DND-41 (cell line): Measurements from ENCODE around the gene RUNX1.
"Not testable (repeated sequence)": the region's sequence is repeated elsewhere in the genome, so short reads cannot be mapped to it uniquely, and the experiment has no call there.

Experiments used
- ATAC-seq: fragments of 200-7000 bp; cut with Tn5 transposase; 3 replicates; pipeline ENCODE4 v1.9.1; 2021; ENCODE audit warnings: low read depth; ENCODE audit not compliant: insufficient read depth
- DNase-seq: peaks from one replicate; pipeline ENCODE4 v3.0.0-alpha.2; 2020
- H2AFZ ChIP-seq: 2 replicates; pipeline ENCODE4 v1.6.0; 2012; ENCODE audit warnings: low read depth, low read length
- H3K27ac ChIP-seq: 2 replicates; pipeline ENCODE4 v1.5.1; 2012; ENCODE audit warnings: low read length, inconsistent platforms
- H3K27me3 ChIP-seq: fragments of 200-600 bp; sonication (generic); 2 replicates; pipeline ENCODE4 v1.6.0; 2012; ENCODE audit warnings: low read length, mild to moderate bottlenecking, inconsistent platforms; ENCODE audit not compliant: insufficient read depth, poor library complexity
- H3K36me3 ChIP-seq: 2 replicates; pipeline ENCODE4 v1.5.1; 2012; ENCODE audit warnings: low read length, inconsistent platforms; ENCODE audit not compliant: insufficient read depth
- H3K4me1 ChIP-seq: 2 replicates; pipeline ENCODE4 v1.5.1; 2012; ENCODE audit warnings: mild to moderate bottlenecking, low read length; ENCODE audit not compliant: insufficient read depth
- H3K4me2 ChIP-seq: 2 replicates; pipeline ENCODE4 v1.6.0; 2012; ENCODE audit warnings: mild to moderate bottlenecking, moderate library complexity, low read length, inconsistent platforms; ENCODE audit not compliant: insufficient read depth
- H3K4me3 ChIP-seq, 2 experiments: fragments of 200-600 bp in 1 of 2; shearing (Covaris generic) in 1 of 2; 2 replicates each; pipeline ENCODE4 v1.5.1; 2012 to 2016; ENCODE audit warnings: inconsistent platforms in 2 of 2, low read length in 2 of 2, mild to moderate bottlenecking in 2 of 2, low read depth in 1 of 2, moderate library complexity in 1 of 2
- H3K79me2 ChIP-seq: 2 replicates; pipeline ENCODE4 v1.6.0; 2012; ENCODE audit warnings: low read length, inconsistent platforms; ENCODE audit not compliant: insufficient read depth
- H3K9ac ChIP-seq: 2 replicates; pipeline ENCODE4 v1.6.0; 2012; ENCODE audit warnings: low read depth, mild to moderate bottlenecking, inconsistent platforms, low read length, moderate library complexity
- H3K9me3 ChIP-seq: 2 replicates; pipeline ENCODE4 v1.5.1; 2012; ENCODE audit warnings: low read length, moderate library complexity, mild to moderate bottlenecking, inconsistent platforms; ENCODE audit not compliant: insufficient read depth, severe bottlenecking
- H4K20me1 ChIP-seq: 2 replicates; pipeline ENCODE4 v1.6.0; 2012; ENCODE audit warnings: low read length; ENCODE audit not compliant: insufficient read depth
- EZH2 ChIP-seq: IDR thresholded peaks from 3 replicates; pipeline ENCODE4 v1.6.1; 2012; ENCODE audit warnings: borderline replicate concordance, low read depth, mild to moderate bottlenecking, moderate library complexity, low read length, inconsistent platforms; ENCODE audit not compliant: severe bottlenecking
- TF ChIP-seq, protein P1 (sequence below): IDR thresholded peaks from 2 replicates; pipeline ENCODE4 v1.5.1; 2012; ENCODE audit warnings: borderline replicate concordance, low read length, moderate library complexity, mild to moderate bottlenecking; ENCODE audit not compliant: poor library complexity, severe bottlenecking; ENCODE audit errors: extremely low read depth

The RUNX1 gene

DNA sequence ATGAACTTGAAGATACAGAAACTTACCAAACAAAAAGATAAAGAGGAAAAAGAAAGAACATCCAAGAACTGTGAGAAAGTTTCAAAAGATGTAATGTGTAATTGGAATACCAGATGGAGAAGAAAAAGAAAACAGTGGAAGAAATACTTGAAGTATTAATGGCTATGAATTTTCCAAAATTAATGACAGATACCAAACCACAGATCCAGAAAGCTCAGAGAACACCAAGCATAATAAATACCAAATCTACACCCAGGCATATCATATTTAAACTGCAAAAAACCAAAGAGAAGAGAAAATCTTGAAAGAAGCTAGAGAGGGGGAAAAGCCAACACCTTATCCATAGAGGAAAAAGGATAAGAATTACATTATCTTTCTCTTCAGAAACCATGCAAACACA lies 243.9 kb downstream of the RUNX1 start:
- Histone ChIP-seq H3K27ac (no peak overlapping the region), H3K9ac (no peak overlapping the region), H4K20me1 (peaks cover 35% of the 10 kb centered on the region; the same call in 1 of the 2 replicates), H3K4me2 (no peak overlapping the region), H3K27me3 (no peaks in the 10 kb centered on the region), H3K9me3 (no peaks in the 10 kb centered on the region), H3K4me3 (no peak overlapping the region), H3K36me3 (peaks cover 89% of the 10 kb centered on the region), H3K4me1 (no peaks in the 10 kb centered on the region), H2AFZ (no peak overlapping the region), H3K79me2 (peaks cover 67% of the 10 kb centered on the region)
- no peak for ATAC-seq
- DNase-seq = no peak
- no peak for TF ChIP-seq EZH2
- TF ChIP-seq, protein P1, sequence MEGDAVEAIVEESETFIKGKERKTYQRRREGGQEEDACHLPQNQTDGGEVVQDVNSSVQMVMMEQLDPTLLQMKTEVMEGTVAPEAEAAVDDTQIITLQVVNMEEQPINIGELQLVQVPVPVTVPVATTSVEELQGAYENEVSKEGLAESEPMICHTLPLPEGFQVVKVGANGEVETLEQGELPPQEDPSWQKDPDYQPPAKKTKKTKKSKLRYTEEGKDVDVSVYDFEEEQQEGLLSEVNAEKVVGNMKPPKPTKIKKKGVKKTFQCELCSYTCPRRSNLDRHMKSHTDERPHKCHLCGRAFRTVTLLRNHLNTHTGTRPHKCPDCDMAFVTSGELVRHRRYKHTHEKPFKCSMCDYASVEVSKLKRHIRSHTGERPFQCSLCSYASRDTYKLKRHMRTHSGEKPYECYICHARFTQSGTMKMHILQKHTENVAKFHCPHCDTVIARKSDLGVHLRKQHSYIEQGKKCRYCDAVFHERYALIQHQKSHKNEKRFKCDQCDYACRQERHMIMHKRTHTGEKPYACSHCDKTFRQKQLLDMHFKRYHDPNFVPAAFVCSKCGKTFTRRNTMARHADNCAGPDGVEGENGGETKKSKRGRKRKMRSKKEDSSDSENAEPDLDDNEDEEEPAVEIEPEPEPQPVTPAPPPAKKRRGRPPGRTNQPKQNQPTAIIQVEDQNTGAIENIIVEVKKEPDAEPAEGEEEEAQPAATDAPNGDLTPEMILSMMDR = no peak

DNA sequence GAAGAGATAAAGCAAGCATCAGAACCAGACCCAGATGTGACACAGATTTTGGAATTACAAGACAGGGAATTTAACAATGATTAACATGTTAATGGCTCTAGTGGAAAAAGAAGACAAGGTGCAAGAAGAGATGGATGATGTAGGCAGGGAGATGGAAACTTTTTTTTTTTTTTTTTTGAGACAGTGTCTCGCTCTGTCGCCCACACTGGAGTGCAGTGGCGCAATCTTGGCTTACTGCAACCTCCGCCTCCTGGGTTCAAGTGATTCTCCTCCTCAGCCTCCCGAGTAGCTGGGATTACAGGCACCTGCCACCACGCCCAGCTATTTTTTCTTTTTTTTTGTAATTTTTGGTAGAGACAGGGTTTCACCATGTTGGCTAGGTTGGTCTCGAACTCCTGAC lies 244.5 kb downstream of the RUNX1 start:
- H3K9me3 ChIP-seq, H3K9ac ChIP-seq, DNase-seq, H3K4me3 ChIP-seq, H3K4me2 ChIP-seq, H2AFZ ChIP-seq, H3K27me3 ChIP-seq, H3K27ac ChIP-seq, H3K4me1 ChIP-seq, ATAC-seq: not testable (repeated sequence)
- Histone ChIP-seq H3K79me2 (peaks cover 64% of the 10 kb centered on the region), H4K20me1 (peaks cover 35% of the 10 kb centered on the region; the same call in 1 of the 2 replicates), H3K36me3 (peaks cover 89% of the 10 kb centered on the region)

DNA sequence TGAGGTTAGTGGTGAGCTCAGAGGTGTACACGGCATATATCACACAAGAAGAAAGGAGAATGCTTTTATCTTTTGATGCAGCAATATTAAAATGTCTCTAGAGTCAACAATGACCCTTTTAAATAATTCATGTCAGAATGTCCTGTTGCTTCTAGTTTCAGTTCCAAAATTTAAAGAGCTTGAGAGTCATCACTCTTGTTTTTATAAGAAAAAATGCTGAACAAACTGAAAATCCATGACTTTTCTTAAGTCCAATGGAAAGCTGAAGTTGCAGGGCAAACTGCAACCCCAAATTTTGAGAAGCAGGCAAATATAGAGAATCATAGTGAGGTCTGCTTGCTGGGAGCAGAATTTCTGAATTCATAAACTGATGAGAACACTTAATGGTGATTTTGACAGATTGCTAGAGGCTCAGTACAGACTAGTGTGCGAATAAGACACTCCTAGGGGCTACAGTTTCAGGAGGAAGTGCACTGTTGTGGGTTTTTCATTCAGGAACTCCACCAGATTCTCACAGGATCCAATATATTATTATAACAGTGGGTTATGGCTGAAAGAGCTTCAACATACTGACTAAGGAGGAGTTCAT lies 245.2 kb downstream of the RUNX1 start:
- H4K20me1 ChIP-seq = peaks cover 32% of the 10 kb centered on the region; the same call in 1 of the 2 replicates
- H3K4me3 ChIP-seq = no peak overlapping the region
- no peak overlapping the region for H3K27ac ChIP-seq
- no peaks in the 10 kb centered on the region for H3K4me1 ChIP-seq
- peaks cover 89% of the 10 kb centered on the region for H3K36me3 ChIP-seq
- ATAC-seq = no peak
- no peak for DNase-seq
- no peak overlapping the region for H3K9ac ChIP-seq
- H3K9me3 ChIP-seq = no peaks in the 10 kb centered on the region
- no peak for TF ChIP-seq EZH2
- TF ChIP-seq, protein P1 = no peak
- no peak overlapping the region for H2AFZ ChIP-seq
- no peaks in the 10 kb centered on the region for H3K27me3 ChIP-seq
- H3K79me2 ChIP-seq = peaks cover 62% of the 10 kb centered on the region
- no peak overlapping the region for H3K4me2 ChIP-seq

DNA sequence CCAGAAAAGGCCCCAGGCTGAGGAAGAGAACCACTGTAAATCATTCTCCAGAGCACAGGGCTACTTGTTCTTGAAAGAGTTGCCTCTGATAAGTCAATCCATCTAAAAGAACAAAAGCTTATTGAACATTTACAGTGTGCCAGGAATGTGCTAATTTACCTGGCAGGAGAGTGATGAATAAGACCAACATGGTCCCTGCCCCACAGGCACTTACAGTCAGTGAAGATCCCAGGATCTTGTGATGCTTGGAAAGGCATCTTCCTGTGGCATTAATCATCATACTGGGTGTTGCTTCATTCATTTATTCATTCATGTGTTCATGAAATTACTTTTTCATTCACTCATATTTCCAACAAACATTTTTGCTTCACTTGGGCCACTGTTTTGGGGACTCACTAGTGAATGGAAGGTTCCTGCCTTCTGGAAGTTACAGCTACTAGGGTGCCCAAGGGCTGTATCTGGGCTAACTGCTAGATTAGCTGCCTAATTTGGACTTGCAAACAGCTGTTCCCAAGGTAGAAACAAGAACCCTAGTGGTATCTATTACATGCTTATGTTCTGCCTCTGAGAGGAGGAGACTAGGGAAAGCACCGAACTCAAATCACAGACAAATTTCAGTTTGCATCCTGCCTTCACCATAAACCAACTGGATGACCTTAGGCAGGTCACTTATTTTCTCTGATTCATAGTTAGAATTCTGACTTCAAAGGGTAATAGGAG lies 246.8 kb downstream of the RUNX1 start:
- no peak overlapping the region for H2AFZ ChIP-seq
- H3K9me3 ChIP-seq = no peaks in the 10 kb centered on the region
- H3K79me2 ChIP-seq = peaks cover 48% of the 10 kb centered on the region
- peaks cover 27% of the 10 kb centered on the region; the same call in 1 of the 2 replicates for H4K20me1 ChIP-seq
- no peak overlapping the region for H3K4me3 ChIP-seq
- ATAC-seq = no peak
- no peak overlapping the region for H3K9ac ChIP-seq
- peaks cover 89% of the 10 kb centered on the region for H3K36me3 ChIP-seq
- no peak overlapping the region for H3K27ac ChIP-seq
- no peaks in the 10 kb centered on the region for H3K27me3 ChIP-seq
- no peak for DNase-seq
- TF ChIP-seq, protein P1 = no peak
- H3K4me1 ChIP-seq = no peaks in the 10 kb centered on the region
- no peak overlapping the region for H3K4me2 ChIP-seq
